Retinal pigment epithelial cell (primary cell): ENCODE measurements around the gene DCAF17.

Experiments used
- DNase-seq: peaks from one replicate; pipeline ENCODE4 v3.0.0-alpha.2; 2010; ENCODE audit warnings: low read depth
- H3K4me3 ChIP-seq: 2 replicates; pipeline ENCODE4 v1.5.1; 2011; ENCODE audit warnings: mild to moderate bottlenecking, low read length, control low read depth, moderate library complexity
- TF ChIP-seq, protein P1 (sequence below): conservative IDR thresholded peaks from 2 replicates; pipeline ENCODE4 v1.5.1; 2011; ENCODE audit warnings: low read depth, low read length, control low read depth, inconsistent platforms

The DCAF17 gene

DNA sequence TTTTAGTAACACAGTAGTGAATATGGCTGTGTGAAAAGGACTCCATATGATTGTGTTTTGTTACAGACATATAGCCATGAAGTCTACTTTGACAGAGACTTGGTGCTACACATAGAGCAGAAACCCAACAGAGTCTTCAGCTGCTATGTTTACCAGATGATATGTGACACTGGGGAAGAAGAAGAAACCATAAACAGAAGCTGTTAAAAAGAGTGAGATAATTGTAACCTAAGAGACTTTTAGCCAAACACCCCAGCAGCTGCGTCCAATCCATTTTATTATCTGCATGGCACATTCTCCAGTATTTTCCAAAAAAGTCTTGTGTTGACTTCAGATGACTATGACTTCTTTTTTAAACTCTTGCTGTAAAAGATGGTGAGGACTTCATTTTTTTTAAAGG lies 46.9 kb downstream of the DCAF17 start:
- no peak overlapping the region for H3K4me3 ChIP-seq
- DNase-seq = no peak

DNA sequence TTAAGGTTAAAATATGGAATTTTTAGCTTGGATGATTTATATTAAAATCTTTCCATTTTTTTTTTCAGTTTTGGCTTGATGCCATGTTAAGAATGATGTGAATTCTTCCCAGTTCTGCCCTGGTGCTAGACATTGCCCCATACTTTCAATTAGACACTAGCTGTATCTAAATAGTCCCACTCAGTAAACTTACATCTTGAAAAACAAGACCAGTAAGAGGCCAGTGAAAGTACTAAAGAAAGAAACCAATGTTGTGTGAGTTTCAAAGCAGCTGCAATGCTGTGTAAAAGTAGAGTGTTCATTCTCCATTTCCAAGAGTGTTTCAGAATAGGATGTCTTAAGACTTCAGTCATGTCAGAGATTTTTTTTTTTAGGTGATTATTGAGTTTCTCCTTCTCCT lies 48.3 kb downstream of the DCAF17 start:
- H3K4me3 ChIP-seq = no peak overlapping the region
- DNase-seq = no peak
- TF ChIP-seq, protein P1, sequence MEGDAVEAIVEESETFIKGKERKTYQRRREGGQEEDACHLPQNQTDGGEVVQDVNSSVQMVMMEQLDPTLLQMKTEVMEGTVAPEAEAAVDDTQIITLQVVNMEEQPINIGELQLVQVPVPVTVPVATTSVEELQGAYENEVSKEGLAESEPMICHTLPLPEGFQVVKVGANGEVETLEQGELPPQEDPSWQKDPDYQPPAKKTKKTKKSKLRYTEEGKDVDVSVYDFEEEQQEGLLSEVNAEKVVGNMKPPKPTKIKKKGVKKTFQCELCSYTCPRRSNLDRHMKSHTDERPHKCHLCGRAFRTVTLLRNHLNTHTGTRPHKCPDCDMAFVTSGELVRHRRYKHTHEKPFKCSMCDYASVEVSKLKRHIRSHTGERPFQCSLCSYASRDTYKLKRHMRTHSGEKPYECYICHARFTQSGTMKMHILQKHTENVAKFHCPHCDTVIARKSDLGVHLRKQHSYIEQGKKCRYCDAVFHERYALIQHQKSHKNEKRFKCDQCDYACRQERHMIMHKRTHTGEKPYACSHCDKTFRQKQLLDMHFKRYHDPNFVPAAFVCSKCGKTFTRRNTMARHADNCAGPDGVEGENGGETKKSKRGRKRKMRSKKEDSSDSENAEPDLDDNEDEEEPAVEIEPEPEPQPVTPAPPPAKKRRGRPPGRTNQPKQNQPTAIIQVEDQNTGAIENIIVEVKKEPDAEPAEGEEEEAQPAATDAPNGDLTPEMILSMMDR = no peak

More for the DNA sequence above, 46.9 kb downstream of the DCAF17 start:
- TF ChIP-seq, protein P1 = no peak

DNA sequence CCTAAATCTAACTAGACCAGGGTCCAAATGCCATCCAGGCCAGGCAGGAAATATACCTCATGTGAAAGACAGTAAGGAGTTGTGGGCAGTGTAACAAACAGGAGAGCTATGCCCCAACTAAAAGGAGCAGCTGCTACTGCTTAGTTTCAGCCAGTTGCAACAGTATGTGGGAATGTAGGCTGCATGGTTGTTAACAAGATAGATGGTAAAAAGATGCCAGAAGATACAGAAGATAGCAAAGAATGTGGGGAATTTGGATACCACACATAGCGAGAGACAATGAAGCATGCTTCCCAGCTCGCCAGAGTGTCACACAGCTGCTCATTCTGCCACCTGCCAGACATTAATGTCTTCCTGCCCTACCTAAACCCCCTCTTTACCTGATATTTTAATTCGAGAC lies 48.9 kb downstream of the DCAF17 start:
- no peak for DNase-seq
- H3K4me3 ChIP-seq = no peak overlapping the region
- TF ChIP-seq, protein P1 = no peak

DNA sequence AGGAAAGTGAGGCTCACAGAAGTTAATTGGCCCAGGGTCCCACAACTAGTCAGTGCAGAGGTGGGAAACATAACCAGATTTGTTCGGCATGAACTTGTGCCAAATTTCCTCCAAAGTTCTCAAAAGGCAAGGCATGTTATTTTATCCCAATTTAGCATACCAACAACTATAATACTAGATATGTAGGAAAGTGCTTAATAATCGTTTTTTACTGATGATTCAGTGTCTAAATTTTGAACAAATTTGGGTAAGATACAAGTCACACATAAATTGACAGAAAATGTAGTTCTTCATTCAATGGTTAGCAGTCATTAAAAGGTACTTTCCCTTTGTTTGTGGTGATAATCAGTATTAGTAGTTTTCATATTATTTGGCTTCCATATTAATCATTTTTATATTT lies 49.8 kb downstream of the DCAF17 start:
- no peak overlapping the region for H3K4me3 ChIP-seq
- TF ChIP-seq, protein P1 = no peak
- DNase-seq = no peak

DNA sequence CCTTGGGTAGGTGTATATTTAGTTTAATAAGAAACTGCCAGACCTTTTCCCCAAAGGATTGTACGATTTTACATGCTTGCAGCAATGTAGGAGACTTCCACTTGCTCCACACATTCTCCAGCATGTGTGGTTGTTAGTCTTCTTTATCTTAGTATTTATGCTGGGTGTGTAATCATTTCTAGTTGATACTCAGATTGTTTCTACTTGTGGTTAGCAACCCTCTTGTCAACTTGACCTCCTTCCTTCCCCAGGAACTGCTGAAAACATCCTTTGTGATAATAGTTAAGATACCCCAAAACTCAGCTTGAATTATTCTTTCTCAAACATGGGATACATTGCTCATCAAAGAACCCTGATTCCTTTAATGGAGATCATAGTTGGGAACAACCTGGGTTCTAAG lies 51.1 kb downstream of the DCAF17 start:
- H3K4me3 ChIP-seq = no peak overlapping the region
- TF ChIP-seq, protein P1 = no peak
- DNase-seq = no peak

DNA sequence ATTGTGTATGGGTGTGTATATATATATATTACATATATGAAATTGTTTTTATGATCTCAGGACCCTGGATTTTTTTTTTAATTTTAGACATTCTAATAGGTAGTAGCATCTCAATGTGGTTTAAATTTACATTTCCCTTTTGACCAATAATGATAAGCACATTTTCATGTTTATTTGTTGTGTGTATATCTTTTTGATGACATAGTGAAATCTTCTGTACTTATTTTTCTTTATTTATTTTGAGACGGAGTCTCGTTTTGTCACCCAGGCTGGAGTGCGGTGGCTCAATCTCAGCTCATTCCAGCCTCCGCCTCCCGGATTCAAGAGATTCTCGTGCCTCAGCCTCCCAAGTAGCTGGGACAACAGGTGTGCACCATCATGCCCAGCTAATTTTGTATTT lies 53.2 kb downstream of the DCAF17 start:
- TF ChIP-seq, protein P1 = no peak
- H3K4me3 ChIP-seq = no peak overlapping the region
- no peak for DNase-seq

DNA sequence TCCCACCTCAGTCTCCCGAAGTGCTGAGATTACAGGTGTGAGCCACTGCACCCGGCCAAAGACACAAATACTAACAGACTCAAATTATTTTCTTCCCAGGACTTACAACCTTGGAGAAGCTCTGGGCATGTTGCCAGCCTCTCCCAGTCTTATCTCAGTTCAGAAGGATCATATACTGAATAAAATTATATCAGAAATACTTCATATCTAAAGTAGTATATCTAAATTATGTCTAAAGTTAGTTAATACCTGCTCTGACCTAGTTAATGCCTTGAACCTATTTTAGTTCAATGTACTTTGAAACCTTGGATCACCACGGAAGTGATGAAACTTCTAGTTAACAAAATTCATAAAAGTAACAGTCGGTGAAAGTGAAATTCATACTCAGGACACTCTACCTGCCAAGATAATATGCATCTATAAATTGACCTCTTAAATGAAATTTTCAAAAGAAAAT lies 53.8 kb downstream of the DCAF17 start:
- TF ChIP-seq, protein P1 = no peak
- no peak for DNase-seq

More for the DNA sequence above, 53.8 kb downstream of the DCAF17 start:
- no peak overlapping the region for H3K4me3 ChIP-seq
